HG03457 (cell line): Measurements from ENCODE around the gene TRIM31.
"Not testable (repeated sequence)": the region's sequence is repeated elsewhere in the genome, so short reads cannot be mapped to it uniquely, and the experiment has no call there.

Experiments used
- ATAC-seq: cut with Tn5 transposase; IDR thresholded peaks from one replicate; pipeline ENCODE4 v1.9.1; 2021; ENCODE audit warnings: moderate number of reproducible peaks; ENCODE audit not compliant: unreplicated experiment

The TRIM31 gene

GRCh38 chr6:30149858-30150550, 37.1 kb upstream of the TRIM31 start:
- no peak for ATAC-seq

- ATAC-seq, result no peak
Observed at GRCh38 chr6:30149234-30149633, 36.3 kb upstream of the TRIM31 start.

- ATAC-seq, result no peak
Observed at GRCh38 chr6:30147096-30147495, 34.2 kb upstream of the TRIM31 start.

- ATAC-seq, result no peak
Observed at GRCh38 chr6:30145818-30146217, 32.9 kb upstream of the TRIM31 start.

- no peak for ATAC-seq
Observed at GRCh38 chr6:30144811-30145210, 31.9 kb upstream of the TRIM31 start.

- no peak for ATAC-seq
Observed at GRCh38 chr6:30143780-30144179, 30.9 kb upstream of the TRIM31 start.

- no peak for ATAC-seq
Observed at GRCh38 chr6:30142665-30143064, 29.8 kb upstream of the TRIM31 start.

DNA sequence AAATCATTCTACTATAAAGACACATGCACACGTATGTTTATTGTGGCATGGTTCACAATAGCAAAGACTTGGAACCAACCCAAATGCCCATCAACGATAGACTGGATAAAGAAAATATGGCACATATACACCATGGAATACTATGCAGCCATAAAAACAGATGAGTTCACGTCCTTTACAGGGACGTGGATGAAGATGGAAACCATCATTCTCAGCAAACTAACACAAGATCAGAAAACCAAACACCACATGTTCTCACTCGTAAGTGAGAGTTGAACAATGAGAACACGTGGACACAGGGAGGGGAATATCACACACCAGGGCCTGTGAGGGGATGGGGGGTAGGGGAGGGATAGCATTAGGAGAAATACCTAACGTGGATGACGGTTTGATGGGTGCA, 27.4 kb upstream of the TRIM31 start:
- ATAC-seq, result not testable (repeated sequence)

- ATAC-seq, result no peak
Observed at GRCh38 chr6:30136570-30137286, 23.8 kb upstream of the TRIM31 start.

- no peak for ATAC-seq
Observed at GRCh38 chr6:30135757-30136156, 22.9 kb upstream of the TRIM31 start, which contains the start of gene TRIM40. Gene TRIM40 (plus strand): TSS chr6:30136140. CDS start chr6:30137037, 897 bp downstream.

GRCh38 chr6:30135147-30135546, 22.3 kb upstream of the TRIM31 start:
- ATAC-seq, result no peak

- ATAC-seq, result no peak
Observed at GRCh38 chr6:30131947-30132497, 19.1 kb upstream of the TRIM31 start.

DNA sequence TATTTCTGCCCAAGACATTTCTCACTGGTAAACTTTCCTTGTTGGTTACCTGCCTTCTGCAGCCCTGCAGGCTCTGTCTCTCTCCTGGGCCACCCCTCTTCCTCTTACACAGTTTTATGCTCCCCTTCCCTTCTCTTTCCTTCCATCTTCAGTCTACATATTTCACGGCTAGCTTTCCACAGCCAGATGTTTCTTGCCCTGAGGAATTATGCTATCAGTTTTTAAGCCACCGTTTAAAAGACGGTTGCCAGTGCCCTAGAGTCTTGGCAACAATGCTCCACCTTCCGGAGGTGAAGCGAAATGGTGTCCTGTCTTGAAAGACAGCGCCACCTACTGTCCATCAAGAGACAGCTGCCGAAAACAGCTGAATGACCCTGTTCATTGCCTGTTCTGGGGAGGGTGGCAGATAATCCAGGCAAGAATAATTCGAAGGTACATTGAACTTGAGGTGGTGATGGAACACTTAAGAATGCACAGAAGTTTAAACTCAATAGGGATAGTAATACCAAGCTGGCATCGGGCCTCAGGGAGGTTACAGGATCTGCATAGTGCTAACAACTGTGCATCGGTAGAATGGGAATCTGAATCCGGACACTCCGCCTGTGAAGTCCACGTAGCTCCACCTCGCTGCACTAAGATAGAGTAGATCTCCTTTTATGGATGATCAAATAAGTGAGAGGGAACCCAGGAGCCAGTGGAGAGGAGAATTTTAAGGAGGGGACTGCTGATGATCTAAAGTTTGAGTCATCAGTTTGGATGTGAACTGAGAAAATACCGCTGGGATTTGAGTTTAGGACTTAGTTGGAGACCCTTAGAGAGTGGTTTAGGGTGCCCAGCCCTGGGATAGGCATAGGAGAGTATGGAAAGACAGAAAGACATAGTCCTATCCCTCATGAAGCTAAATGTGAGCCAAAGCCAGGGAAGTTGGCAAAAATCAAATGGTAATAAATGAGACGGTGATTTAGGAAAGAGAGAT, 18.3 kb upstream of the TRIM31 start:
- no peak for ATAC-seq

DNA sequence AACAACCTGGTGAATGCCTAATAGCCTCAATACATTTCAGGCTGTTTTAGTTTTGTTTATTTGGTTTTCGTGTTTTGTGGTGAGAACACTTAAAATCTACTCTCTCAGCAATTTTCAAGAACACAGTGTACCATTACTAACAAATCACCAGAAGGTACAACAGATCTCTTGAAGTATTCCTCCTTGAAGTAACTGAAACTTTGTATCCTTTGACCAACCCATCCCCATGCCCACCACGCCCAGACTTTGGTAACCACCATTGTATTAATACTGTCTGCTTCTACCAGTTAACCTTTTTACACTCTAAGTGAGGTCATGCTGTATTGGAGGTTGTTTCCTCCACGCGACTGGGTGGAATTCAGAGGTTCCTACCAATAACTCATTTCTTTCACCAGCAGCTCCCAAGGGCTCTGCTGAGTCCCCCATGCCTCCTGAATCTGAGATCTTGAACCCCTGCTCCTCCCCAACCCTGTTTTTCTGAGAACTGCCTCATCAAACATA, 17.3 kb upstream of the TRIM31 start:
- ATAC-seq, result no peak

DNA sequence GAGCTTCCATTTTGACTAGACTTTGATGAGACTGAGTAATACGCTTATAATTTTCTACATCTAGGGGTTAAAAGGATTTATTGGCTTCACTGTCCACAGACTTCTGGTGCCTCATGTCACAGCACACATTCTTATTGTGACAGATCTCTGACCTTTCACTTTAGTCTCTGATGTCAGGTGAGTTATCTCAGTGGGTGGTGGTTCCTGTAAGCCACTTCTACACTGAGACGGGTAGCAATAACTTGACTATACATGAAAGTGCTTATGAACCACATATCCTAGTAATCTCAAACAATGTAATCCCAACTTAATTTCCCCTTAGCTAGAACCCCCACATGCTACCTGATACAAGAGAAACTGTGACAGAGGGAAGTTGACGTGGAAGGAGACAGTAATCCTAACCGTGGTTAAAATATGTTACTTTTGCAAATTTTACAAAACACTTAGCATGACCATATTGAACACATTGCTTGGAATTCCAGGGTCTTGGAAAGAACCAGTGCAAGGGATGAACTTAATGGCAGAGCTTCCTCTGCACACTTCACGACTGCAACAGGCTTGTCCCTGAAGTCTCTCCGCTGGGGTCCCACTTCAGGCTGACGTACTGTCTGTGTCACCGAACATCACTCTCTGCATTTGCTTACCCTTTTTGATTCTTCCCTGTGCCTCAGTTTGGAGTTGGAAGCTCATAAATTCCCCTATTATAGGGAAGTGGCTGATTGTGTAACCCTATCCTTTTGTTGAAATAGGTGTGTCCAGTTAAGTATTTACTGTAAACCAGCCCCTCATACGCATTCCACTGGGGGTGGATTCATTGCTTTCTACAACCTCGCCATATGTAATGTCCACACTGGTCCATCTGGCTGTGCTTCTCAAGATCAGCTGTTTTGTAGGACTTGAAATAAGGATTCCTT, 16.6 kb upstream of the TRIM31 start:
- ATAC-seq, result no peak

DNA sequence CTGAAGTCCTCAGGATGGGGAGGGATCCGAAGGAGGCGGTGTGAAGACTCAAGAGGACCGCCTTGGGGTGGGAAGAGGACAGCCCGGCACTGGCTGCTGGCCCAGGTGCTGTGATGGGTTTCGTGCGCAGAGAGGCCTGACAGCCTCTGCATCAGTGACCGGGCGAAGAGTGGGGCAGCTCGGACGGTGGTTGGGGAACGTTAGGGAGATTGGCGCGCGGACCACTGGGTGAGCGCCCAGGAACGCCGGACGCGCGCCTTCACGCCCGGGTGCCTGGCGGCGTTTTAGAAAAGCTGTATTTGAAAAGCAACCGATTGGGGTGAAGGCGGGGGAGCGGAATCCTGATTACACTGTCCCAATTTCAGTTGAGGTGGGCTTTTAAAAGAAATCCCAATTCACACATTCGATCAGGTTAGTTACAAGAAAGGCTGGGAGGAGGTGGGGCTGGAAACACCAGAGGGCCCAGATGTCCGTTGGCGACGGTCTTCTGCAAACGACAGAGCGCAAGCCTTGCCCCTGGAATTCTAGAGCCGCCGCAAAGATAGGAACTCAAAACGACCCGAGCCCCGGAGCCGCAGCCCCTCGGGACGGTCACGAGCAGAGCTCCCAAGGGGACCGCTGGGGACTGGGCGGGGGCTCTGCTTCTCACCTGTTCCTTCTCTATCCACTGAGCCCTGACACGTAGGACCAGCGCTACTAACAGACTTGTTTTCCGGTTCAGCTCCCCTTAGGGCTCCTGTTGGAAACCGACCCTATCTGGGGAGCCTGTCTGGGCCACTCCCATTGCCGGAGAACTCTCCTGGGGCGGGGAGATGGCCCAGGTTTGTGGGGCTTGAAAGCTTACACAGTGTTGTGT, 14.6 kb upstream of the TRIM31 start:
- ATAC-seq, result no peak

DNA sequence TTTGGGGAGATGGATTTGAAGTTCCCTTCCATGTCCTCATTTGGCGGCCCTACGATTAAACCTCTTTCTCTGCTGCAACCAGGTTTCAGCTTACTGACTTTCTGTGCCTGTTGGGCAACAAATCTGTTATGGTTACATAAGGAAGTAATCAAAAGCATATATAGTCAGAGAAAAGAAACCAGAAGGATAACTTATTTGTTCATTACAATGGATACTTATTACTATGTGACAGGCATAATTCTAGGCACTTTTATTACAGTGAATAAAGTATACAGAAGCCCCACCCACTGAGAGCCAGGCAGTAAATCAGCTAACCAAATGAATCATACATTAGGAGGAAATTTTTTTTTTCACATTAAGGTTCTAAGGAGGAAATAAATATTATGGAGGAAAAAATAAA, 9.6 kb upstream of the TRIM31 start:
- ATAC-seq, result no peak

DNA sequence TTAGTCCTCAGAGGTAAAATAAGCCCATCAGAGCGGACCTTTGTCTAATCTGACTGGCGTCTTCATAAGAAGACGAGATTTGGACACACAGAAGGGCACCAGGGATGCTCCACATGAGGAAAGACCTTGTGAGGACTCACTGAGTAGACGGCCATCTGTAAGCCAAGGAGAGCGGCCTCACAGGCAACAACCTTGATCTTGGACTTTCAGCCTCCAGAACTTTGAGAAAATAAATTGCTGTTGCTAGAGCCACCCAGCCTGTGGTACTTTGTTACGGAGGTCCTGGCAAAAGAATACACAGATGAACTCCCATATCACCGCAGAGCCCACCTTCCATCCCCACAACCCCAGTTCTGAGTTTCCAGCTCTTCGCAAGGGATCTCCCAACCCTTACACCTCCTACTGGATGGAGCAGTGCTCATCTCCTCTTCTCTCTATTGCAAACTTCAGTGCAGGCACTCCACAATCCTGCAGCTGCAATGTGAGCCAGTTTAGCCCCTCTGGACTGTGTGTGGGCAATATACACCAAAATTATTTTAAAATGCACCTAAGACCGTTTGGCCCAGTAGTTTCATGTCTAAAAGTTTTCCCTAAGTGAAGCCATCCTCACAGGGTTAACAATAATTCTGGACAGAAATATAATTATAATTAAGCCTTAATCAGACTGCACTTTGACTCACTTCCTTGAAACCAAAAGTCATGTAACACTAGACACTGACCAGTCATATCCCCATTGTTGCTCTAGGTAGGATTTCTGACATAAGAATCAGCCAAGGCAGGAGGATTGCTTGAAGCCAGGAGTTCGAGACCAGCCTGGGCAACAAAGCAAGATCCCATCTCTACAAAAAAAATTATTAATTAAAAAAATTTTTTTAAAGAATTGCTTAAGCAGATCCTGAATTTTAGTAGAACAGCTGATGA, 8.8 kb upstream of the TRIM31 start:
- no peak for ATAC-seq
